Stimulated activated CD4-positive, alpha-beta T cell treated with anti-CD3 and anti-CD28 coated beads, TNF-alpha, amount 100 ng/mL, for 48 hours (primary cell): ENCODE data around the gene TRIM50.
"Not testable (repeated sequence)": the region's sequence is repeated elsewhere in the genome, so short reads cannot be mapped to it uniquely, and the experiment has no call there.

Experiments used
- DNase-seq, 3 donors: peaks; one replicate each; pipeline ENCODE4 v3.0.0-alpha.2; 2020; ENCODE audit warnings: low read depth in 3 of 3

The TRIM50 gene

GRCh38 chr7:73350306-73351068 is 22.6 kb upstream of the TRIM50 start:
- DNase-seq, result no peak

- no peak for DNase-seq
Observed at GRCh38 chr7:73349763-73350162, 21.9 kb upstream of the TRIM50 start.

DNA sequence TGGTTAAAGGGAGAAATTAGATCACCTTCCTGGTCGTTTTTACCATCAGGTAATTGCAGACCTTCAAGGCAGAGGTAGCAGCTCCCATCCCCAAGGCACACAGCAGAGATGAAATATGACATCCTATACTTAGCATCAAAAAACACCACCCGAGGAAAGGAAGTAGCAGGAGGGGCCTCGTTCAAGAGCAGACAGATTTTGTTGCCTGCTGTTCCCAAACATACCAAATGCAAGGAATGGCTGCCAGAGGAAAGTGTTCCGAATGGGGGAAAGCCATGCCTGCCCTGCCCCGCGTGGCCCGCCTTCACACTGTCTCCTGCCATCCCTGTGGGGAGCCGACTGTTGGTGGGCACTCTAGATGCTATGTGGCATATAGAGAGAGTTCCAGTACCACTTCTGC is 18.1 kb upstream of the TRIM50 start:
- no peak for DNase-seq

DNA sequence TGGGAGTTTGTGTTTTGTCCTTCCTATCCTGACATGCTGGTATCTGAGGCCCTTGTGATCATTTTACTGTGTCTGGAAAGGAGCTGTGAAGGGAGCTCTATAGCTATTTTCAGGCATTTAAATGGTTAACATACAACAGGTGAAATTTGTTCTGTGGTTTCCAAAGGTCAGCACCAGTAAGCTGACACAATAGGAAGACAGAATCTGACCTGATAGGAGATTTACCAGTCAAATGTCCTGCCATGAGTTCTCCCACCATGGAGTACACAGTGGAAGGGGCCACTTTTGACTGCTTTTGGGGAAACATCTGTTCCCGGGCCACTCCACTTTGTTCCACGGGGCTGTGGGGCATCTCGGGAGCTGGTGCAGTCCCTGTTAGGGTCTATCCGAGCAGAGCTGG is 17.7 kb upstream of the TRIM50 start:
- DNase-seq, result no peak

GRCh38 chr7:73343671-73344380 is 15.9 kb upstream of the TRIM50 start:
- DNase-seq, result no peak

GRCh38 chr7:73342645-73343044 is 14.8 kb upstream of the TRIM50 start:
- no peak for DNase-seq

GRCh38 chr7:73341877-73342276 is 14.0 kb upstream of the TRIM50 start:
- no peak for DNase-seq

DNA sequence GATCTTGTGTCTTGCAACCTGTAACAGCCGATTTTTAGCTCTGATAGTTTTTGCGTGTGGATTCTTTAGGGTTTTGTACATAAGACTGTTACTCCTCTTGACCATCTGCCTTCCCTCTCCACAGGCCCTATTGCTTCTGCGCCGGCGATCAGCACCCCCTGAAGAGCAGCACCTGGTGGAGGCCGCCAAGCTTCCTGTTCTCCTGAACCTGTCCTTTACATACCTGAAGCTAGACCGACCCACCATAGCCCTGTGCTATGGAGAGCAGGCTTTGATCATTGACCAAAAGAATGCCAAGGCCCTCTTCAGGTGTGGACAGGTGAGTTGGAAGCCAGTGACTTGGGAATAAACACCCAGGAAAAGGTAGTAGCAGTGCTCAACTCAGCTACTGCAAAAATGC is 12.6 kb upstream of the TRIM50 start:
- no peak for DNase-seq

GRCh38 chr7:73338321-73338720 is 10.4 kb upstream of the TRIM50 start:
- no peak for DNase-seq

DNA sequence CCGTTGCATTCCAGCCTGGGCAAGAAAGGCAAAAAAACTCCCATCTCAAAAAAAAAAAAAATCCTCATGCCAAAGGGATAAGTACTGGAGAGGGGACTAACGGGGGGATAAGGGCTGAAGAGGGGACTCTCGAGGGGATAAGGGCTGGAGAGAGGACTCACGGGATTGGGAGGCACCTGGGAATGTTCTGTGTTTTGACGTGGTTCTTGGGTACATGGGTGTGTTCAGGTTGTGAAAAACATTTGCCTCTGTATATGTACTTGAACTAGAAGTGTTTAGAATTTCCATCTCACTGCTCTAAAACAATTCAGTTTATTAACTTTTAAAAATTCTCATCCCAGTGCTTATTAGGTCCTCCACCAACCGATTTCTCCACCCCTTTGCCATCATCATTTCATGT is 4.6 kb upstream of the TRIM50 start:
- DNase-seq, result no peak

DNA sequence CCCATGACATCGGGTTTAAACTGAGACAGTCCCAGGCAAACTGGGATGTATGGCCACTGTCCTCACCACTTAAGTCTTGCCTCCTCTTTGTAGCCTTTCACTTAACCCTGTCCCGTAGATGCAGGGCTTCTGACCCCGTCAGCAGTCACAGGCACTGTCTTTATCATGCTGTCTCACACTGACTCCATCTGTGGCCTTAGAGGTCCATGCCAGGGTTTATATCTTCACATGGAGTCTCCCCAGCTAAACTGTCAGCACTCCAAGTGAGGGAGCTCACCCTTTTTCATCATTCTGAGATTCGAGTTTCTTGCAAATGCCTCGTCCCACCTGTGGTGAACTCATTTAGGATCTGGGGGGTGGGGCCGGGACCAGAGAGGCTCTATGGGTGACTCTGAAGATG is 2.9 kb upstream of the TRIM50 start:
- no peak for DNase-seq

GRCh38 chr7:73329861-73330581 is 2.1 kb upstream of the TRIM50 start:
- no peak for DNase-seq

GRCh38 chr7:73328696-73329095 is 814 bp upstream of the TRIM50 start:
- DNase-seq, result no peak

DNA sequence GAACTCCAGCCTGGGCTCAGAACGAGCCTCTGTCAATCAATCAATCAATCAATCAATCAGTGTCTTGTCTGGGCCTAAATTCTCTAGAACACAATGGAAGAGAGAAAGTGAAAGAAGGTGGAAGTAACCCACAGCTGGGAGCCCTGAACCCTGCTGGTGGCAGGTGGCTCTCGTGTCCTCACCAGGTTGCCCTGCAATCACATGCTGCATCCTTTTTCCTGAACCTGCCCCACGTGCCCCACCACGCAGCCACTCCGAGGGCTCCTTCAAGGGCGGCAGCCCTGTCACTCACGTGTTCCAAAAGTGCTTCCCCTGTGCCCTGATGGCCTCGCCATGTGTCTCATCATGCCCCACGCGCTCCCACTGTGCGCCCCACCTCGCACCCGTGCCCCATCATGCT is 433 bp downstream of the TRIM50 start:
- not testable (repeated sequence) for DNase-seq

- DNase-seq, result not testable (repeated sequence)
Observed at GRCh38 chr7:73325424-73325823, 2.5 kb downstream of the TRIM50 start.

DNA sequence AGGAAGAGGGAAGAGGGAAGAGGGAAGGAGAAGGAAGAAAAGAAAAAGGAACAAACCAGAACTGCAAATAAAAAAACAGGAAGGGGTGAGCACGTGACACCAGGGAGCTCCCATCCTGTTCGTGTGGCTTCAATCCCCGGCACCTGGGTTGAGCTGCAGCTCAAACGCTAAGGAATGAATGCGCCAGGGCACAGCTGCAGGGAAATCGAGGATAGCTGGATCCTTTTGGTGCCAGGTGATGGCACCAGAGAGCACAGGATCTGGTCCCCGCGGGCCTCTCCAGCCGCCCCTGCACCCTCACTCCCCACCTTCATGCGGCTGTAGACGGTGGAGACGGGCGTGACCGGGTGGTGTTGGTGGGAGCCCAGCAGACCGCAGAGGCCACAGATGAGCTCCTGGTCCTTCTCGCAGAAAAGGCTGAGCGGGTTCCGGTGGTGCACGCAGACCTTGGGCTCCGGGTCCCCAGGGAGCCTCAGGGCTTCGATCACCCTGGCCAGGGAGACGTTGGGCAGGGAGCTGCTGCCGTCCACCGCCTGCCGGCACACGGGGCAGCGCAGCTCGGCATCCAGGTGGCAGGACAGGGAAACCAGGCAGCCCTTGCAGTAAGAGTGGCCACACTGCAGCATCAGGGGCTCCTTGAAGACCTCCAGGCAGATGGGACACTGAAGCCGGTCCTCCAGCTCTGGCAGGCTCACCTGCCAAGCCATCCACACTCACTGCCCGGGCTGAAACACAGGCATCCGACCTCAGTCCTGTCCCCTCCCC is 3.6 kb downstream of the TRIM50 start:
- DNase-seq, result peak; percentile 9 to 52 (median 18)

GRCh38 chr7:73323434-73324080 is 4.3 kb downstream of the TRIM50 start:
- DNase-seq, result not testable (repeated sequence)

GRCh38 chr7:73320009-73320408 is 7.9 kb downstream of the TRIM50 start:
- not testable (repeated sequence) for DNase-seq

DNA sequence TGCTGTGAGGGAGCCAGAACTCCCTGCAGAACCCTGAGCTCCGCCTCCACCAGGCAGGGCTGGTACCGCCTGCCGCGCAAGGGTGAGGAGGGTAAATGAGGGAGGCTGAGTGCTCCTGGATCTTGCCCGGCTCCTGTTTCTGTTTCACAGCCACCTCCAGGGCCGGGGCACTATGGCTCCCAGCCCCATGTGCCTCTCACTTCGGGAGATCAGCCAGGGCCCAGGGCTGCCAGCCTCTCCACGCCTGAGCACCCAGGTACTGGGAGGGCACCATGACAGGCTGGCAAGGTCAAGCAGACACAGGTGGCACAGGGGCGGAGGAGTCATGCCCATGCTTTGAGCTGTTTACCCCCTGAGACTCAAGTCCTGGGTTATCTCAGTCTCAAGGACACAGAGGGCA is 8.3 kb downstream of the TRIM50 start:
- not testable (repeated sequence) for DNase-seq

DNA sequence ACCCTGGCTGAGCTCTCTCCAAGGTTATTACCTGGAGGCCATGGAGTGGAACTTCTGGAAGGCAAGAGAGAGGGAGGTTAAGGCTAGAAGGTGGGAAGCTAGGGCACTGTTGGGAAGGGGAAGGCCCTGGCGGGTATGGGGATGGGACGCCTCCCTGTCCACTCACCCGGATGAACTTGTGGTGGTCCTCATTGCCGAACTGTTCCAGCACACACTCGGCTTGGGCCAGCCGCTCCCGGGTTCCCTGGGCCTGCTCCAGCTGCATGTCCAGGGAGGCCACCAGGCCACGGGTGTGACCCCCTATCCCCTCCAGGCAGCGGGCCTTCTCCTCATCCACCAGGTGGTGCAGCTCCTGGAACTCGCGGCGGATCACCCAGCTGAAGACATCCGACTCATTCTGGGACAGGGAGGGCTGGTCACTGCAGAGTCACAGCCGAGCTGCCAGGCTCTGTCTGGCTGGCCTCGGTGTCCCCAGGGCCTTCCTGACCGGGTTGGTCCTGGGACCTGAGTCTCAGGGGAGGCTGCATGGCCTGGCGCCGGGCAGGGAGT is 9.2 kb downstream of the TRIM50 start:
- DNase-seq, result not testable (repeated sequence)

DNA sequence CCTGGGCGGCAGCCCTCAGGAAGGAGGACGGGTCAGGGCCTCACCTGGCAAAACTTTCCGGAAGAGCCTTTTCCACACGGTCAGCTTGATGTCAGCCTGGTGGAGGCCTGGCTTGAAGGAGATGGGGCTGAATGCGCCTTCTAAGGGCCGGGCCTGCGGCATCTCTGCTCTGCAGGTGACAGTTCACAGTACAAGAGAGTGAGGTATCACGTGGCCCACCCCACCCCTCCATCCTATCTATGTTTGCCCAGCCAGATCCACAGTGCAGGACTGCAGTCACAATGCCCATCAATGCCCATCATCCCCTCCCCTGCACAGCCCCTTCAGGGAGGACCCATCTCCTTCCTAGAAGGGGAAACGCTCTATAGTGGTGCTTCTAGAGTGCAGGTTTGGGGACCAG is 11.4 kb downstream of the TRIM50 start:
- no peak for DNase-seq
